SK-N-MC (cell line): ENCODE measurements around the gene PLA2G6.

Experiments used
- EZH2 ChIP-seq: fragments of 200-600 bp; sonication (generic); IDR thresholded peaks from one replicate; pipeline ENCODE4 v1.6.1; 2017; ENCODE audit warnings: antibody characterized with exemption
- FOXP2 ChIP-seq: optimal IDR thresholded peaks from 2 replicates; pipeline ENCODE3; 2011; ENCODE audit warnings: mild to moderate bottlenecking, moderate library complexity; ENCODE audit not compliant: insufficient read depth; ENCODE audit errors: extremely low read length, control extremely low read depth
- POLR2AphosphoS5 ChIP-seq: IDR thresholded peaks from 2 replicates; pipeline ENCODE4 v1.6.1; 2012; ENCODE audit warnings: mild to moderate bottlenecking, low read depth, low read length, borderline replicate concordance

DNA sequence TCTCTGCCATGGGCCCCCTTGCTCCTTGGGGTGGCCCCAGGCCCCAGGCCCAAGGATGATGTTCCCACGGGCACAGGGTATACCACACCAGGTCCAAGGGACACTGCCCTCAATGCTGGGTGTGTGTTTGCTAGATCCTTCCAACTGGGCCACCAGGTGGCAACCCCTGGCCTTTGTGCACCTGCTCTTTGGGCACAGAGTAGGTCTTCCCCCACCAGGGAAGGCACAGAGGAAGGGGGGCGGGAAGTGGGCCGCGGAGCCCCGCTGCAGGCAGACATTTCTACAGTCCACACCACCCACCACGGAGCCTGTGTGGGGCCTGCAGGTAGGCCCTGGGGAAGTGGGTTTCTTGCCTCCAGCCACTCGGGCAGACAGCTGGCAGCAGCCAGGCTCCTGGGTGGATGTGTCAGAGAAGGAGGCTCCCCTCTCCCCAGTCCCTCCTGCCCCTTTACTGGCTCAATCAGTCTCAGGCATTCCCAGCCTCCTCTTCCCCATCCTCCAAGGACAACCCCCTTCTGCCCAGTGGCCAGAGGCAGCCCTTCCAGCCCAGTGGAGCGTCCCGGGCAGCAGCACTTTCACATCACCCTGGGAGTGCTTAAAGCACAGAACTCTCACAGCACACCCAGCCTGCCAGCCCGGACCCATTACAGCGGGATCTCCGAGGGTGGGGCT lies 41.8 kb upstream of the PLA2G6 start:
- TF ChIP-seq EZH2 (no peak), POLR2AphosphoS5 (no peak), FOXP2 (no peak)
